ENCODE results near the gene GON4L. TPM values are rescaled to one million over a fixed set of nuclear protein-coding genes. Genes with fewer than 3 reads are reported as not detected.
A peak's percentile ranks its signal among the peaks of the same experiment; 100 is the strongest.
"Not testable (repeated sequence)": the region's sequence is repeated elsewhere in the genome, so short reads cannot be mapped to it uniquely, and the experiment has no call there.

Gene GON4L
- polyA plus RNA-seq, 4 donors = 15.3 to 47.2 (median 22.0) TPM

DNA sequence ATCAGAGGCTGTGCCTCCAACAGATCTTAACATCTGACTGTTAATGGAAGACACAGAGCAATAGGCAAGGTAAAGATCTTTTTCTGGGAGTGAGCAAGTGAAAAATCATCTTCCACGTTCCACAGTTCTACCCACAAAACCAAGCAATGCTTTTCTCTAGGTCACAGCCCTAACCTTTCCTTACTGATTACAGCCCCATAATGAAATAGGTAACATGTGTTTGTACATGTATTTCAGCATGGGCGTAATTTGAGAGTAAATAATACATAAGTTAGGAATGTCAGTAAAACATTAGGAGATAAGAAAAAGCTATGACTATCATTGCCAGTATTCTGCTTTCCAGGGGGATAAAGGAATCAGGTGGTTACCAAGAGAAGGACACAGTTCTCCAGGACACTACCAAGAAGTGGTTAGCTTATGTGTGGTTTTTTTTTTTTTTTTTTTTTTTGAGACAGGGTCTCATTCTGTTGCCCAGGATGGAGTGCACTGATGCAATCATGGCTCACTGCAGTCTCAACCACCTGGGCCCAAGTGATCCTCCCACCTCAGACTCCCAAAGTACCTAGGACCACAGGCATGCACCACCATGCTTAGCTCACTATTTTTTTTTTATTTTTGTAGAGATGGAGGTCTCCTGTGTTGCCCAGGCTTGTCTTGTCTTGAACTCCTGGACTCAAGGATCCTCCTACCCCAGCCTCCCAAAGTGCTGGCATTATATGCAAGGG is 96.1 kb downstream of the GON4L start:
- no peaks in the 10 kb centered on the region for H3K27me3 ChIP-seq (ENCODE audit: control insufficient read depth in 3 of 3, insufficient read depth in 3 of 3, low read length in 3 of 3)
- no peaks in the 10 kb centered on the region for H3K9me3 ChIP-seq (ENCODE audit: control insufficient read depth in 2 of 2, insufficient read depth in 1 of 2, low read depth in 1 of 2, low read length in 1 of 2)
- H3K4me1 ChIP-seq (ENCODE audit: control insufficient read depth in 3 of 3, insufficient read depth in 2 of 3, low read depth in 1 of 3, low read length in 2 of 3) = peaks cover 0 to 18% (median 0%) of the 10 kb centered on the region in 3 donors
- FAIRE-seq (no peak), DNase-seq (no peak)
- no peak overlapping the region for H3K27ac ChIP-seq (ENCODE audit: low read depth in 1 of 3, low read length in 2 of 3)
- H3K36me3 ChIP-seq (ENCODE audit: control insufficient read depth in 3 of 3, insufficient read depth in 2 of 3, low read depth in 1 of 3, low read length in 3 of 3) = peaks cover 5 to 69% (median 16%) of the 10 kb centered on the region in 3 donors
- 90 to 100% (median 96%) methylated on average over 2 of the region's 2 CpGs for WGBS, 3 donors
- no peak overlapping the region for H3K4me3 ChIP-seq (ENCODE audit: low read depth in 1 of 3, low read length in 3 of 3)

DNA sequence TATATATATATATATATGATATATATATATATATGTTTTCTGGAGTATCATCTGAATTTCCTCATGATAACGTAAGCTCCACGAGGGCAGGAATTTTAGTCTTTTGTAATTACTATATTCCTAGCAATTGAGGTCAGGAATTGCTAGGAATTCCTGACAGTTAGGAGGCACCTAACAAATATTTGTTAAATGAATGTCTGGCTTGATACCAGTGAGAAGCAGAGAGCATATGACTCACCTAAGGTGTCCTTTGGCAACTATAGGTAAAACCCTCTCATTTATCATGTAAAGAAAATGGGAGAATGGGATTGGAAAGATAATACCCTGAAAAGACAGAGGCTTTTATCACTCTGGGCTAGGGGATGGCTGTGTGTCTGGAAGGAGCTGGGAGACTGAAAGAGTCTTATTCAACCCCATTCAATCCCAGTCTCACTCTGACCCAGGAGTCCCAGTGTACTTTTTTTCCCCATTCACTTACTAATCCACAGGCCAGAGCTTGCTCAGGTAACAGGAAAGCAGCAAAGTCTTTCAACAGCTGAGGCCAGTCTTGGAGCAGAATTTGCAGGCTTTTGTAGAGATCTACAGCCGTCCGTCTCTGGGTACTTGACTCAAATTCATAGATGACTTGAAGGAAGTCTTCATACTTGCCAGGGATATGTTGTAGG is 96.9 kb downstream of the GON4L start:
- Histone ChIP-seq H3K9me3 (ENCODE audit: control insufficient read depth in 2 of 2, insufficient read depth in 1 of 2, low read depth in 1 of 2, low read length in 1 of 2) (no peaks in the 10 kb centered on the region), H3K4me1 (ENCODE audit: control insufficient read depth in 3 of 3, insufficient read depth in 2 of 3, low read depth in 1 of 3, low read length in 2 of 3) (peaks cover 0 to 24% (median 0%) of the 10 kb centered on the region in 3 donors), H3K27me3 (ENCODE audit: control insufficient read depth in 3 of 3, insufficient read depth in 3 of 3, low read length in 3 of 3) (no peaks in the 10 kb centered on the region), H3K4me3 (ENCODE audit: low read depth in 1 of 3, low read length in 3 of 3) (no peak overlapping the region), H3K36me3 (ENCODE audit: control insufficient read depth in 3 of 3, insufficient read depth in 2 of 3, low read depth in 1 of 3, low read length in 3 of 3) (peaks cover 7 to 64% (median 20%) of the 10 kb centered on the region in 3 donors), H3K27ac (ENCODE audit: low read depth in 1 of 3, low read length in 2 of 3) (no peak overlapping the region)
- no peak for DNase-seq
- no peak for FAIRE-seq
- WGBS, 3 donors = 97 to 98% (median 97%) methylated on average over 4 of the region's 4 CpGs

DNA sequence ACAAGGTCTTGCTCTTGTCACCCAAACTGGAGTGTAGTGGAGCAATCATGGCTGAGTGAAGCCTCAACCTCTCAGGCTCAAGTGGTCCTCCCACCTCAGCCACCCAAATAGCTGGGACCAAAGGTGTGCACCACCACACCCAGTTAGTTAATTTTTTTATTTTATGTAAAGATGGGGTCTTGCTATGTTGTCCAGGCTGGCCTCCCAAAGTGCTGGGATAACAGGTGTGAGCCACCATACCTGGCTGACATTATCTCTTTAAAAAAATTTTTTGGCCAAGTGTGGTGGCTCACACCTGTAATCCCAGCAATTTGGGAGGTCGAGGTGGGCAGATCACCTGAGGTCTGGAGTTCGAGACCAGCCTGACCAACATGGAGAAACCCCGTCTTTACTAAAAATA is 98.0 kb downstream of the GON4L start:
- DNase-seq, FAIRE-seq: not testable (repeated sequence)
- 95 to 100% (median 98%) methylated on average over 3 of the region's 3 CpGs for WGBS, 3 donors

DNA sequence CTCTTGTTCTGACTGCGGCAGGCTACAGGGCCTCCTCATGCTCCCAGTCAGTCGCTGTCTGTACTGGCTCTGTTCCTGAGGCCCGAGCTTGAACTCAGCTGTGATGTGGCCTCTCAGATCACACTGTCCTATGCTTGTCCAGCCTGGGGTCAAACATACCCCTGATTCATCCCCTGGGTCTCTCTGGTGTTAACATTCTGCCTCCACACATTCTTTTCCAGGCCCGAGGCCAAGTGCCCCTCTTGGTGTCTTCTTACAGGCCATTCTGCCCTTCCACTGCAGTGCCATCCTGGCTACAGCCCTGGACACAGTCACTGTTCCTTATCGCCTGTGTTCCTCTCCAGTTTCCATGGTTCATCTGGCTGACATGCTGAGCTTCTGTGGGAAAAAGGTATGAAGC is 108.9 kb downstream of the GON4L start:
- H3K27ac ChIP-seq (ENCODE audit: low read depth in 1 of 3, low read length in 2 of 3); DNase-seq; FAIRE-seq; H3K4me1 ChIP-seq (ENCODE audit: control insufficient read depth in 3 of 3, insufficient read depth in 2 of 3, low read depth in 1 of 3, low read length in 2 of 3); H3K9me3 ChIP-seq (ENCODE audit: control insufficient read depth in 2 of 2, insufficient read depth in 1 of 2, low read depth in 1 of 2, low read length in 1 of 2); H3K4me3 ChIP-seq (ENCODE audit: low read depth in 1 of 3, low read length in 3 of 3); H3K27me3 ChIP-seq (ENCODE audit: control insufficient read depth in 3 of 3, insufficient read depth in 3 of 3, low read length in 3 of 3): not testable (repeated sequence)
- 83 to 91% (median 89%) methylated on average over 5 of the region's 5 CpGs for WGBS, 3 donors
- H3K36me3 ChIP-seq (ENCODE audit: control insufficient read depth in 3 of 3, insufficient read depth in 2 of 3, low read depth in 1 of 3, low read length in 3 of 3) = peaks cover 0 to 41% (median 9%) of the 10 kb centered on the region in 3 donors

More for the DNA sequence above, 98.0 kb downstream of the GON4L start:
- not testable (repeated sequence) for H3K27ac ChIP-seq (ENCODE audit: low read depth in 1 of 3, low read length in 2 of 3); H3K4me3 ChIP-seq (ENCODE audit: low read depth in 1 of 3, low read length in 3 of 3); H3K27me3 ChIP-seq (ENCODE audit: control insufficient read depth in 3 of 3, insufficient read depth in 3 of 3, low read length in 3 of 3); H3K9me3 ChIP-seq (ENCODE audit: control insufficient read depth in 2 of 2, insufficient read depth in 1 of 2, low read depth in 1 of 2, low read length in 1 of 2)
- H3K36me3 ChIP-seq (ENCODE audit: control insufficient read depth in 3 of 3, insufficient read depth in 2 of 3, low read depth in 1 of 3, low read length in 3 of 3) = peaks cover 7 to 66% (median 20%) of the 10 kb centered on the region in 3 donors
- peaks cover 0 to 24% (median 0%) of the 10 kb centered on the region in 3 donors for H3K4me1 ChIP-seq (ENCODE audit: control insufficient read depth in 3 of 3, insufficient read depth in 2 of 3, low read depth in 1 of 3, low read length in 2 of 3)

DNA sequence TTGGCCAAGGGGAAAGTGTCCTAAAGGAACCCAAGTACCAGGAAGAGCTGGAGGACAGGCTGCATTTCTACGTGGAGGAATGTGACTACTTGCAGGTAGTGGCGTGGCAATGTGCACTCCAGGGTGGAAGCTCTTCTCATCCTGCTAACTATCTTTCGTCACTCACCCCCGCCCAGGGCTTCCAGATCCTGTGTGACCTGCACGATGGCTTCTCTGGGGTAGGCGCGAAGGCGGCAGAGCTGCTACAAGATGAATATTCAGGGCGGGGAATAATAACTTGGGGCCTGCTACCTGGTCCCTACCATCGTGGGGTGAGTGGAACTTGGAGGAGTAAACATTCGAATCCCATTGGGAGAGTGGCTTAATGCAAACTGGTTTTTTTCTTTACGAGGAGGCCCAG is 109.4 kb downstream of the GON4L start:
- not testable (repeated sequence) for H3K27ac ChIP-seq (ENCODE audit: low read depth in 1 of 3, low read length in 2 of 3); H3K27me3 ChIP-seq (ENCODE audit: control insufficient read depth in 3 of 3, insufficient read depth in 3 of 3, low read length in 3 of 3); H3K9me3 ChIP-seq (ENCODE audit: control insufficient read depth in 2 of 2, insufficient read depth in 1 of 2, low read depth in 1 of 2, low read length in 1 of 2); H3K4me3 ChIP-seq (ENCODE audit: low read depth in 1 of 3, low read length in 3 of 3); DNase-seq; FAIRE-seq; H3K4me1 ChIP-seq (ENCODE audit: control insufficient read depth in 3 of 3, insufficient read depth in 2 of 3, low read depth in 1 of 3, low read length in 2 of 3)
- peaks cover 0 to 38% (median 5%) of the 10 kb centered on the region in 3 donors for H3K36me3 ChIP-seq (ENCODE audit: control insufficient read depth in 3 of 3, insufficient read depth in 2 of 3, low read depth in 1 of 3, low read length in 3 of 3)
- 93 to 97% (median 96%) methylated on average over 10 to 11 of the region's 12 CpGs for WGBS, 3 donors

DNA sequence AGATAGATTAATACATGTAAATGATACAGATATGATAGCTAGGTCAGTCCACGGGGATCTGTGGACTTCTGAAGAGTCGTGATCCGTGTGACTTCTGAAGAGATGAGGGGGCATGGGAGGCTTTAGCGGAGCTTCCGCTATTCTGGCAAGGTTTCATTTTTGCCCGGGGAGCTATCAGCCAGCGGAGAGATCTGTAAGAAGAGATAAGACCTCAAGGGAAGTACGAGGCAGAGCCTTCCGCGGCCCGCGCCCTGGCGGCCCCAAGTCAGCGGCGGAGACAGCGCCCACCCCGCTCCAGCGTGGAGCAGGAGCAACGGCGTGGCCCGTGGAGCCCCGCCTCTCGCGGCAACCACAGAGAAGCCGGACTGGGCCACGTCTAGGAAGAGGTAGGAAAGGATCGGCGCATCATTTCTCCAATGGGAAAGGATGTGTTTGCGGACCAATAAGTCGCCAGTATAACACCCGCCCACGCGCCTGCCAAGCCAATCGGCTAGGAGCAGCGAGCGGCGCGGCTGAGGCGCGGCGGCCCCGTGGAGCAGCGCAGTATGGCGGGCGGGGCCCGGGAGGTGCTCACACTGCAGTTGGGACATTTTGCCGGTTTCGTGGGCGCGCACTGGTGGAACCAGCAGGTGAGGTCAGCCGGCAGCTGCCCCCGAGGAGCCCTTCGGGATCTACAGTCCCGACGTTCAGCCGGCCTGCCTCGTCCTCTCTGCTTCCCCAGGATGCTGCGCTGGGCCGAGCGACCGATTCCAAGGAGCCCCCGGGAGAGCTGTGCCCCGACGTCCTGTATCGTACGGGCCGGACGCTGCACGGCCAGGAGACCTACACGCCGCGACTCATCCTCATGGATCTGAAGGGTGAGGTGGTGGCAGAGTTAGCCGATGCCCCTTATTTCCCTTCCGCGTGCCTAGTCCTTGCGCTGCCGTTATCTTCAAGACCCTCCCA is 111.5 kb downstream of the GON4L start:
- 0% methylated on average over 32 to 48 of the region's 77 CpGs for WGBS, 3 donors
- not testable (repeated sequence) for FAIRE-seq

DNA sequence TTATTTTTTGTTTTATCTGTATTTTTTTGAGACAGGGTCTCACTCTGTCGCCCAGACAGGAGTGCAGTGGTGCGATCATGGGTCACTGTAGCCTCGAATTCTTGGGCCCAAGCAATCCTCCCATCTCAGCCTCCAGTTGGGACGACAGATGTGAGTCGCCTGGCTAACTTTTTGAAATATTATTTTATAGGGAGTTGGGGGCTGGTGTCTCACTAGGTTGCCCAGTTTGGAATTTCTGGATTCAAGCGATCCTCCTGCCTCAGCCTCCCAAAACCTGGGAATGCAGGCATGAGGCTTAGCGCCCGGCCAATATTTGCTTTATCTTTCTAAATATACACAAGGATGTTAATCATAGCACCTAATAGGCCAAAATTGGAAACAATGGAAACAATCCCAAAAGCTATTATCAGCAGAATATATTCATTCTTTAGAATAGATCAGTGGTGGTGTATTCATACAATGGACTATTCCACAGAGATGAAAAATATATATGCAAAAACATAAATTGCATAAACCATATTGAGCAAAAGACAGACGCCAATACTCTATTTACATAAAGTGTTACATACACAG is 112.2 kb downstream of the GON4L start:
- Histone ChIP-seq H3K27ac (ENCODE audit: low read depth in 1 of 3, low read length in 2 of 3) (peak overlapping the region in 2 of 3 donors; percentile 50 to 85), H3K9me3 (ENCODE audit: control insufficient read depth in 2 of 2, insufficient read depth in 1 of 2, low read depth in 1 of 2, low read length in 1 of 2) (no peaks in the 10 kb centered on the region), H3K36me3 (ENCODE audit: control insufficient read depth in 3 of 3, insufficient read depth in 2 of 3, low read depth in 1 of 3, low read length in 3 of 3) (peaks cover 0 to 18% (median 0%) of the 10 kb centered on the region in 3 donors), H3K4me3 (ENCODE audit: low read depth in 1 of 3, low read length in 3 of 3) (peak overlapping the region; percentile 49 to 58 (median 55)), H3K27me3 (ENCODE audit: control insufficient read depth in 3 of 3, insufficient read depth in 3 of 3, low read length in 3 of 3) (no peaks in the 10 kb centered on the region), H3K4me1 (ENCODE audit: control insufficient read depth in 3 of 3, insufficient read depth in 2 of 3, low read depth in 1 of 3, low read length in 2 of 3) (peaks cover 0 to 2% (median 0%) of the 10 kb centered on the region in 3 donors)
- 69 to 74% (median 73%) methylated on average over 9 of the region's 9 CpGs for WGBS, 3 donors
- no peak for FAIRE-seq
- no peak for DNase-seq

More for the DNA sequence above, 111.5 kb downstream of the GON4L start:
- Histone ChIP-seq H3K4me3 (ENCODE audit: low read depth in 1 of 3, low read length in 3 of 3) (peak overlapping the region; percentile 49 to 58 (median 55)), H3K27ac (ENCODE audit: low read depth in 1 of 3, low read length in 2 of 3) (peak overlapping the region; percentile 50 to 85 (median 61)), H3K36me3 (ENCODE audit: control insufficient read depth in 3 of 3, insufficient read depth in 2 of 3, low read depth in 1 of 3, low read length in 3 of 3) (peaks cover 0 to 22% (median 0%) of the 10 kb centered on the region in 3 donors)
- H3K4me1 ChIP-seq (ENCODE audit: control insufficient read depth in 3 of 3, insufficient read depth in 2 of 3, low read depth in 1 of 3, low read length in 2 of 3); H3K27me3 ChIP-seq (ENCODE audit: control insufficient read depth in 3 of 3, insufficient read depth in 3 of 3, low read length in 3 of 3); H3K9me3 ChIP-seq (ENCODE audit: control insufficient read depth in 2 of 2, insufficient read depth in 1 of 2, low read depth in 1 of 2, low read length in 1 of 2): not testable (repeated sequence)
- peak; percentile 95 to 96 for DNase-seq
